Naive B cell (primary cell): ENCODE results near the gene DRAM1. TPM values are rescaled to one million over a fixed set of nuclear protein-coding genes. Genes with fewer than 3 reads are reported as not detected.

Experiments
- ATAC-seq, 2 donors: fragments of 150-1000 bp; cut with Tn5 transposase; 2 replicates each; pipeline ENCODE4 v1.10.0; 2021; ENCODE audit warnings: low read depth in 2 of 2, mild to moderate bottlenecking in 2 of 2, moderate library complexity in 2 of 2
- DNase-seq: peaks from one replicate; pipeline ENCODE4 v3.0.0; 2022
- H3K27ac Mint-ChIP-seq, 6 donors: one replicate each; pipeline ENCODE4 v1.8.0; 2020 to 2022; ENCODE audit warnings: mild to moderate bottlenecking in 6 of 6, mixed read lengths in 6 of 6, moderate library complexity in 5 of 6, inconsistent platforms in 2 of 6
- H3K27me3 Mint-ChIP-seq, 3 donors: one replicate each; pipeline ENCODE4 v1.8.0; 2021 to 2022; ENCODE audit warnings: mixed read lengths in 3 of 3, mild to moderate bottlenecking in 1 of 3
- H3K36me3 Mint-ChIP-seq, 2 donors: one replicate each; pipeline ENCODE4 v1.8.0; 2020 to 2022; ENCODE audit warnings: mixed read lengths in 2 of 2, inconsistent platforms in 1 of 2, mild to moderate bottlenecking in 1 of 2
- H3K4me1 Mint-ChIP-seq, 3 donors: one replicate each; pipeline ENCODE4 v1.8.0; 2020 to 2022; ENCODE audit warnings: mixed read lengths in 3 of 3, inconsistent platforms in 1 of 3, mild to moderate bottlenecking in 1 of 3, moderate library complexity in 1 of 3
- H3K4me3 Mint-ChIP-seq, 8 donors: one replicate each; pipeline ENCODE4 v1.8.0; 2020 to 2022; ENCODE audit warnings: mild to moderate bottlenecking in 8 of 8, mixed read lengths in 8 of 8, moderate library complexity in 8 of 8, inconsistent platforms in 2 of 8
- H3K9me3 Mint-ChIP-seq, 7 donors: one replicate each; pipeline ENCODE4 v1.8.0; 2020 to 2022; ENCODE audit warnings: mixed read lengths in 7 of 7, mild to moderate bottlenecking in 5 of 7, inconsistent platforms in 2 of 7, moderate library complexity in 1 of 7
- polyA plus RNA-seq, 6 donors: library from polyadenylated mRNA; unstranded; fragments of 300-500 nt; fragmentation: Illumina TruSeq; gene quantifications; one replicate each; pipeline ENCODE4 v1.2.3, GENCODE V29; 2021; ENCODE audit warnings: low read depth in 6 of 6

Gene DRAM1
- polyA plus RNA-seq, 6 donors from 2014 or later: 3.2 to 7.5 (median 6.4) TPM; not detected in 1

DNA sequence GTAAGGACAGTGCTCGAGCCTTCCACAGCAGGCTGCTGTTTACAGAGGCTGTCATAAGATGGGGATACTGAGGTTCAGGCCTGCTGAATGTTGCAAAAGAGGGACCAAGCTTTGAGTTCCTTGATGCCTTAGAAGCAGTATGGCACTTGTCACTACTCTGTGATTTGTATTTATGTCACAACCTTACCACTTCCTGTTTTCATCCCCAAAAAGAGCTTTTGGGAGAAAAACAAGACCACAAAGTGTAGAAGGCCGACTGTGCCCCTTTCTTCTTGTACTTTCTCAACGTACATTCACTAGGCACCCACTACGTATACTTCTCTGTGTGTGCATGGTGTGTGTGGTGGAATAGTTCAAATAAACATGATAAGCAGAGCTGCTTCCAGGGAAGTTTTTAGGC lies 90.1 kb downstream of the DRAM1 start:
- DNase-seq (no peak), ATAC-seq (peak; percentile 68 to 73)
- H3K4me1 Mint-ChIP-seq: peaks cover 7 to 16% (median 12%) of the 10 kb centered on the region in 3 donors
- H3K36me3 Mint-ChIP-seq: no peaks in the 10 kb centered on the region
- H3K9me3 Mint-ChIP-seq: peaks cover 0 to 5% (median 0%) of the 10 kb centered on the region in 7 donors
- no peak overlapping the region for H3K4me3 Mint-ChIP-seq
- H3K27me3 Mint-ChIP-seq: no peaks in the 10 kb centered on the region
- peak overlapping the region in 1 of 6 donors; percentile 37 for H3K27ac Mint-ChIP-seq

DNA sequence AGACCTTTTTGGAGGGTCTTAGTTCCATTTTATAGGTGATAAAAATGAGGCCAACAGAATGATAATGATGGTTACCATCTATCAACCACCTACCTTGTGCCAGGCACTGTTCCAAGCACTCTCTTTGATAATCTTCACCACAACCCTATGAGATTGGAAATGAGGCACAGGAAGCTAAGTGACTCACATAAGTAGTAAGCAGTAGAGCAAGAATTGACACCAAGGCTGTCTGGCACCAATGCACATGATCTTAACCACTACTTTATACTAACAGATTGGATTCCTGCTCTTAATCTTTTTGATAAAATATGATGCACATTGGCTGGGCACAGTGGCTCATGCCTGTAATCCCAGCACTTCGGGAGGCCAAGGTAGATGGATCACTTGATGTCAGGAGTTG lies 91.4 kb downstream of the DRAM1 start:
- H3K36me3 Mint-ChIP-seq: no peaks in the 10 kb centered on the region
- no peak for ATAC-seq

More for the DNA sequence above, 91.4 kb downstream of the DRAM1 start:
- Mint-ChIP-seq H3K4me3 (no peak overlapping the region), H3K4me1 (peaks cover 7 to 16% (median 12%) of the 10 kb centered on the region in 3 donors), H3K27me3 (no peaks in the 10 kb centered on the region), H3K27ac (no peak overlapping the region), H3K9me3 (peaks cover 0 to 5% (median 0%) of the 10 kb centered on the region in 7 donors)
- no peak for DNase-seq

Other genes with a start within 250 kb of the DRAM1 start
- gene CHPT1, start 179.9 kb upstream of the DRAM1 start, polyA plus RNA-seq: 100 to 1,000 TPM in 3 of 6 donors, 10 to 100 TPM in 3; 88.3 to 185 (median 105) TPM
- gene SYCP3, start 138.1 kb upstream of the DRAM1 start, polyA plus RNA-seq: 1 to 10 TPM in 1 of 6 donors, under 1 TPM in 5; 0.74 to 1.6 (median 0.78) TPM
- gene GNPTAB, start 46.6 kb upstream of the DRAM1 start, polyA plus RNA-seq: 10 to 100 TPM; 29.8 to 39.8 (median 33.7) TPM
- 100 to 1,000 TPM in 5 of 6 donors, 10 to 100 TPM in 1; 77.8 to 146 (median 122) TPM for gene WASHC3, start 184.4 kb downstream of the DRAM1 start, polyA plus RNA-seq
- gene NUP37, start 242.5 kb downstream of the DRAM1 start, polyA plus RNA-seq: 10 to 100 TPM; 31.4 to 39.6 (median 37.6) TPM
- gene PARPBP, start 242.6 kb downstream of the DRAM1 start, polyA plus RNA-seq: 1 to 10 TPM; 2.3 to 3.0 (median 2.6) TPM